Activated naive CD4-positive, alpha-beta T cell treated with anti-CD3 and anti-CD28 coated beads, Interleukin-2, amount 50 U/mL, for 24 hours (primary cell): ENCODE results near the gene NTMT1.

Source experiments
- H3K27ac Mint-ChIP-seq: one replicate; pipeline ENCODE4 v1.8.0; 2021; ENCODE audit warnings: mild to moderate bottlenecking, mixed read lengths
- H3K27me3 Mint-ChIP-seq: one replicate; pipeline ENCODE4 v1.8.0; 2021; ENCODE audit warnings: mixed read lengths
- H3K36me3 Mint-ChIP-seq: one replicate; pipeline ENCODE4 v1.8.0; 2021; ENCODE audit warnings: mixed read lengths
- H3K4me1 Mint-ChIP-seq: one replicate; pipeline ENCODE4 v1.8.0; 2021; ENCODE audit warnings: mixed read lengths
- H3K4me3 Mint-ChIP-seq: one replicate; pipeline ENCODE4 v1.8.0; 2021; ENCODE audit warnings: mild to moderate bottlenecking, mixed read lengths
- H3K9me3 Mint-ChIP-seq: one replicate; pipeline ENCODE4 v1.8.0; 2021; ENCODE audit warnings: mixed read lengths

NTMT1 gene

GRCh38 chr9:129626079-129626624 lies at the start of gene NTMT1:
Gene NTMT1, plus strand, starts transcription at chr9:129626163. Its CDS starts 6,541 bp downstream, at chr9:129632704.
- peaks cover 60% of the 10 kb centered on the region for H3K4me1 Mint-ChIP-seq
- peaks cover 5% of the 10 kb centered on the region for H3K27me3 Mint-ChIP-seq
- H3K4me3 Mint-ChIP-seq, result peak within 1 kb of the TSS; percentile 92
- H3K9me3 Mint-ChIP-seq, result no peaks in the 10 kb centered on the region
- peak within 1 kb of the TSS; percentile 98 for H3K27ac Mint-ChIP-seq
- H3K36me3 Mint-ChIP-seq, result peaks cover 3% of the 10 kb centered on the region

- Mint-ChIP-seq H3K27me3 (peaks cover under 1% of the 10 kb centered on the region), H3K36me3 (peaks cover 3% of the 10 kb centered on the region), H3K9me3 (no peaks in the 10 kb centered on the region), H3K4me3 (no peak overlapping the region), H3K4me1 (peaks cover 18% of the 10 kb centered on the region), H3K27ac (no peak overlapping the region)
These were observed 49.1 kb upstream of the NTMT1 start for GRCh38 chr9:129576546-129577543.

GRCh38 chr9:129579294-129579693 lies 46.7 kb upstream of the NTMT1 start:
- H3K4me3 Mint-ChIP-seq, result no peak overlapping the region
- no peaks in the 10 kb centered on the region for H3K27me3 Mint-ChIP-seq
- H3K27ac Mint-ChIP-seq, result no peak overlapping the region
- H3K9me3 Mint-ChIP-seq, result no peaks in the 10 kb centered on the region
- H3K36me3 Mint-ChIP-seq, result no peaks in the 10 kb centered on the region
- peaks cover 21% of the 10 kb centered on the region for H3K4me1 Mint-ChIP-seq

- H3K4me3 Mint-ChIP-seq, result no peak overlapping the region
- no peaks in the 10 kb centered on the region for H3K36me3 Mint-ChIP-seq
- H3K27me3 Mint-ChIP-seq, result no peaks in the 10 kb centered on the region
- no peaks in the 10 kb centered on the region for H3K9me3 Mint-ChIP-seq
- H3K4me1 Mint-ChIP-seq, result peaks cover 25% of the 10 kb centered on the region
- H3K27ac Mint-ChIP-seq, result no peak overlapping the region
These were observed 45.6 kb upstream of the NTMT1 start for GRCh38 chr9:129580211-129580915.

GRCh38 chr9:129581505-129582189 lies 44.3 kb upstream of the NTMT1 start:
- no peak overlapping the region for H3K27ac Mint-ChIP-seq
- H3K4me3 Mint-ChIP-seq, result no peak overlapping the region
- H3K27me3 Mint-ChIP-seq, result no peaks in the 10 kb centered on the region
- peaks cover 25% of the 10 kb centered on the region for H3K4me1 Mint-ChIP-seq
- H3K9me3 Mint-ChIP-seq, result no peaks in the 10 kb centered on the region
- H3K36me3 Mint-ChIP-seq, result no peaks in the 10 kb centered on the region

- Mint-ChIP-seq H3K27ac (no peak overlapping the region), H3K4me3 (no peak overlapping the region), H3K9me3 (no peaks in the 10 kb centered on the region), H3K27me3 (no peaks in the 10 kb centered on the region), H3K4me1 (peaks cover 25% of the 10 kb centered on the region), H3K36me3 (no peaks in the 10 kb centered on the region)
These were observed 43.1 kb upstream of the NTMT1 start for GRCh38 chr9:129582855-129583254.

GRCh38 chr9:129583308-129584038 lies 42.5 kb upstream of the NTMT1 start:
- H3K27me3 Mint-ChIP-seq, result no peaks in the 10 kb centered on the region
- H3K9me3 Mint-ChIP-seq, result no peaks in the 10 kb centered on the region
- peaks cover 25% of the 10 kb centered on the region for H3K4me1 Mint-ChIP-seq
- H3K4me3 Mint-ChIP-seq, result no peak overlapping the region
- no peaks in the 10 kb centered on the region for H3K36me3 Mint-ChIP-seq
- peak overlapping the region; percentile 30 for H3K27ac Mint-ChIP-seq

GRCh38 chr9:129584136-129584535 lies 41.8 kb upstream of the NTMT1 start:
- peaks cover 24% of the 10 kb centered on the region for H3K4me1 Mint-ChIP-seq
- no peak overlapping the region for H3K4me3 Mint-ChIP-seq

GRCh38 chr9:129585352-129585751 lies 40.6 kb upstream of the NTMT1 start:
- H3K27me3 Mint-ChIP-seq, result no peaks in the 10 kb centered on the region
- no peak overlapping the region for H3K27ac Mint-ChIP-seq
- no peaks in the 10 kb centered on the region for H3K36me3 Mint-ChIP-seq
- no peak overlapping the region for H3K4me3 Mint-ChIP-seq
- H3K4me1 Mint-ChIP-seq, result peaks cover 12% of the 10 kb centered on the region
- H3K9me3 Mint-ChIP-seq, result no peaks in the 10 kb centered on the region

More at GRCh38 chr9:129584136-129584535, 41.8 kb upstream of the NTMT1 start:
- Mint-ChIP-seq H3K27me3 (no peaks in the 10 kb centered on the region), H3K36me3 (no peaks in the 10 kb centered on the region), H3K27ac (peak overlapping the region; percentile 73), H3K9me3 (no peaks in the 10 kb centered on the region)

GRCh38 chr9:129586245-129586644 lies 39.7 kb upstream of the NTMT1 start:
- H3K27me3 Mint-ChIP-seq, result no peaks in the 10 kb centered on the region
- no peak overlapping the region for H3K27ac Mint-ChIP-seq
- H3K36me3 Mint-ChIP-seq, result no peaks in the 10 kb centered on the region
- peaks cover 7% of the 10 kb centered on the region for H3K4me1 Mint-ChIP-seq
- no peak overlapping the region for H3K4me3 Mint-ChIP-seq
- H3K9me3 Mint-ChIP-seq, result no peaks in the 10 kb centered on the region

GRCh38 chr9:129586685-129587084 lies 39.3 kb upstream of the NTMT1 start:
- Mint-ChIP-seq H3K27ac (no peak overlapping the region), H3K27me3 (no peaks in the 10 kb centered on the region), H3K4me3 (no peak overlapping the region), H3K36me3 (no peaks in the 10 kb centered on the region), H3K9me3 (no peaks in the 10 kb centered on the region), H3K4me1 (peaks cover 7% of the 10 kb centered on the region)

- H3K27me3 Mint-ChIP-seq, result no peaks in the 10 kb centered on the region
- H3K4me3 Mint-ChIP-seq, result no peak overlapping the region
- H3K27ac Mint-ChIP-seq, result peak overlapping the region; percentile 76
- H3K9me3 Mint-ChIP-seq, result no peaks in the 10 kb centered on the region
- peaks cover 7% of the 10 kb centered on the region for H3K4me1 Mint-ChIP-seq
- no peaks in the 10 kb centered on the region for H3K36me3 Mint-ChIP-seq
These were observed 38.3 kb upstream of the NTMT1 start for GRCh38 chr9:129587487-129588262.

- no peak overlapping the region for H3K4me3 Mint-ChIP-seq
- no peaks in the 10 kb centered on the region for H3K27me3 Mint-ChIP-seq
- no peaks in the 10 kb centered on the region for H3K36me3 Mint-ChIP-seq
These were observed 35.5 kb upstream of the NTMT1 start for GRCh38 chr9:129590466-129590865.

GRCh38 chr9:129591916-129592315 lies 34.0 kb upstream of the NTMT1 start:
- no peaks in the 10 kb centered on the region for H3K27me3 Mint-ChIP-seq
- H3K9me3 Mint-ChIP-seq, result no peaks in the 10 kb centered on the region
- no peak overlapping the region for H3K4me3 Mint-ChIP-seq
- no peak overlapping the region for H3K27ac Mint-ChIP-seq
- no peaks in the 10 kb centered on the region for H3K36me3 Mint-ChIP-seq
- peaks cover 5% of the 10 kb centered on the region for H3K4me1 Mint-ChIP-seq

More at GRCh38 chr9:129590466-129590865, 35.5 kb upstream of the NTMT1 start:
- Mint-ChIP-seq H3K4me1 (no peaks in the 10 kb centered on the region), H3K9me3 (no peaks in the 10 kb centered on the region), H3K27ac (no peak overlapping the region)
